NCI-H2107 (cell line): ENCODE results near the gene TPST1.
"Not testable (repeated sequence)": the region's sequence is repeated elsewhere in the genome, so short reads cannot be mapped to it uniquely, and the experiment has no call there.

Experiments
- DNase-seq: peaks from one replicate; lab custom pipeline; 2025; lab: John Stamatoyannopoulos, UW

Gene TPST1

GRCh38 chr7:66188645-66189044 lies 16.5 kb upstream of the TPST1 start:
- DNase-seq: no peak

GRCh38 chr7:66189695-66190503 lies 15.2 kb upstream of the TPST1 start:
- no peak for DNase-seq

- DNase-seq: no peak
Measured at GRCh38 chr7:66190504-66190857, 14.7 kb upstream of the TPST1 start.

GRCh38 chr7:66193146-66193725 lies 11.9 kb upstream of the TPST1 start:
- DNase-seq: no peak

GRCh38 chr7:66198469-66198868 lies 6.7 kb upstream of the TPST1 start:
- DNase-seq: no peak

GRCh38 chr7:66198956-66199355 lies 6.2 kb upstream of the TPST1 start:
- DNase-seq: no peak

GRCh38 chr7:66202441-66202840 lies 2.7 kb upstream of the TPST1 start:
- no peak for DNase-seq

- no peak for DNase-seq
Measured at GRCh38 chr7:66205741-66206090, 582 bp downstream of the TPST1 start.

GRCh38 chr7:66206119-66206933 lies 1.2 kb downstream of the TPST1 start:
- DNase-seq: no peak

GRCh38 chr7:66206934-66207240 lies 1.8 kb downstream of the TPST1 start:
- DNase-seq: no peak

- DNase-seq: no peak
Measured at GRCh38 chr7:66207540-66207939, 2.4 kb downstream of the TPST1 start.

- DNase-seq: no peak
Measured at GRCh38 chr7:66211429-66211828, 6.3 kb downstream of the TPST1 start.

- DNase-seq: no peak
Measured at GRCh38 chr7:66213637-66214036, 8.5 kb downstream of the TPST1 start.

GRCh38 chr7:66216687-66217086 lies 11.6 kb downstream of the TPST1 start:
- no peak for DNase-seq

- DNase-seq: no peak
Measured at GRCh38 chr7:66219805-66220204, 14.7 kb downstream of the TPST1 start.

GRCh38 chr7:66221442-66221841 lies 16.3 kb downstream of the TPST1 start:
- DNase-seq: no peak

GRCh38 chr7:66227808-66228207 lies 22.7 kb downstream of the TPST1 start:
- no peak for DNase-seq

- DNase-seq: not testable (repeated sequence)
Measured at GRCh38 chr7:66231326-66232216, 26.4 kb downstream of the TPST1 start.

- DNase-seq: no peak
Measured at GRCh38 chr7:66233638-66234037, 28.5 kb downstream of the TPST1 start.

GRCh38 chr7:66236713-66237303 lies 31.7 kb downstream of the TPST1 start:
- DNase-seq: no peak

GRCh38 chr7:66237906-66238772 lies 33.0 kb downstream of the TPST1 start:
- DNase-seq: no peak
